Measurements from ENCODE around the gene PRDM15.

DNA sequence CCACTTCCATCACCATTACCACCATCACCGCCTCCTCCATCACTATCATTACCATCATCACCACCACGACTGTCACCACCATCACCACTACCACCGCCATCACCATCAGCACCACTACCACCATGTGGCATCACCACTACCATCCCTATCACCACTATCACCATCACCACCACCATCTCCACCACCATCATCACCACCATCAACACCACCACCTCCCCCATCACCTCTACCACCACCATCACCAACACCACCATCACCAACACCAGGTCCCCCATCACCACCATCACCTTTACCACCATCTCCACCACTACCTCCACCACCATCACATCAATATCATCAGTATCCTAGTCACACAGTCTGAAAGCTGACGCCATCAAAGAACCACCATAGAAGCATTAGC is 72.4 kb downstream of the PRDM15 start:
- no peak for TF ChIP-seq CTCF (IDR thresholded peaks at IDR 0.05)
- TF ChIP-seq POLR2AphosphoS5 (IDR thresholded peaks at IDR 0.05), result no peak

Data from transverse colon (tissue), 4 donors.